ENCODE data around the gene ZNF335. TPM values are rescaled to one million over a fixed set of nuclear protein-coding genes. Genes with fewer than 3 reads are reported as not detected.

The ZNF335 gene
- total RNA-seq, 1 donor from 2014 or later = 49.6 TPM

DNA sequence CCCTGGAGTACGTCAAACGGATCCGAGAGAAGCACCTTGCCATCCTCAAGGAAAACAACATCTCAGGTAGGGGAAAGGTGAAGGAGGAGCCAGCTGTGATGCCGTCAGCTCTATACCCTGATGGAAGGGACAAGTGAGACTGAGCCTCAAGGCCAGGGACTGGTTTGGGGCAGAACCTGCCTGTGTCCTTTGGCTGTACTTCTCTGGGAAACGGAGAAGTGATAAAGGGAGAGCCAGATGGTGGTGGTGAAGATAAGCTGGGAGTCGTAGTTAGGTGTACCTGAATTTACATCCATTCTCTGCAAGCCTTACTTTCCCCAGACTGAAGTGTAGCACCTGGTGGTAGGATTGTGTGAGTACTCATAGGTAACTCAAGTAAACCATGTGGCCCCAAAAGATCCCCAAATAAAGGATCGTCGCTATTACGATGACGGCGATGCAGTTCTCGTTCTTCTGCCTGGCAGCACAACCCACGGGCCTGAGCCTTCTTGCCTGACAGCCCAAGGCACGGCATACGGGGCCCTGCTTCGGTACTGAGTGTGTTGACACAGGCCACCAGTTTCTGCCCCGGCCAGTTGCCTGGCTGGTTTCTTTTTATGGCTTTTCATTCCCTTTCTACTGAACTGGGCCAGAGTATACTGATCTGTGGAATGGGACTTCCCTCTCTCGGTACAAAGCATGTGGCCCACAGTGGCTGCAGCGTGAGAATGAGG, 26.9 kb downstream of the ZNF335 start:
- no peak overlapping the region for H3K4me3 Mint-ChIP-seq
- intact Hi-C loops (cut with micrococcal nuclease) = no loop called here
- CTCF ChIA-PET = interaction anchor here (1.0 kb wide), 1 partner anchor 25 kb away, joined by 3 read pairs; no protein-coding TSS in a partner anchor
- POLR2A ChIA-PET = interaction anchor here (6.3 kb wide), 1 partner anchor 9 kb away, joined by 55 read pairs; the partner anchor contains the start of gene PCIF1
- H3K27me3 Mint-ChIP-seq = no peaks in the 10 kb centered on the region
- DNase-seq = no peak
- peaks cover 80% of the 10 kb centered on the region for H3K36me3 Mint-ChIP-seq (ENCODE audit: low read depth)
- no peak for ATAC-seq (ENCODE audit: low read depth)
- H3K4me1 Mint-ChIP-seq = peaks cover 4% of the 10 kb centered on the region
- TF ChIP-seq, protein P1, sequence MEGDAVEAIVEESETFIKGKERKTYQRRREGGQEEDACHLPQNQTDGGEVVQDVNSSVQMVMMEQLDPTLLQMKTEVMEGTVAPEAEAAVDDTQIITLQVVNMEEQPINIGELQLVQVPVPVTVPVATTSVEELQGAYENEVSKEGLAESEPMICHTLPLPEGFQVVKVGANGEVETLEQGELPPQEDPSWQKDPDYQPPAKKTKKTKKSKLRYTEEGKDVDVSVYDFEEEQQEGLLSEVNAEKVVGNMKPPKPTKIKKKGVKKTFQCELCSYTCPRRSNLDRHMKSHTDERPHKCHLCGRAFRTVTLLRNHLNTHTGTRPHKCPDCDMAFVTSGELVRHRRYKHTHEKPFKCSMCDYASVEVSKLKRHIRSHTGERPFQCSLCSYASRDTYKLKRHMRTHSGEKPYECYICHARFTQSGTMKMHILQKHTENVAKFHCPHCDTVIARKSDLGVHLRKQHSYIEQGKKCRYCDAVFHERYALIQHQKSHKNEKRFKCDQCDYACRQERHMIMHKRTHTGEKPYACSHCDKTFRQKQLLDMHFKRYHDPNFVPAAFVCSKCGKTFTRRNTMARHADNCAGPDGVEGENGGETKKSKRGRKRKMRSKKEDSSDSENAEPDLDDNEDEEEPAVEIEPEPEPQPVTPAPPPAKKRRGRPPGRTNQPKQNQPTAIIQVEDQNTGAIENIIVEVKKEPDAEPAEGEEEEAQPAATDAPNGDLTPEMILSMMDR (IDR thresholded peaks at IDR 0.05) = no peak
- H3K27ac Mint-ChIP-seq = no peak overlapping the region
- no peaks in the 10 kb centered on the region for H3K9me3 Mint-ChIP-seq

DNA sequence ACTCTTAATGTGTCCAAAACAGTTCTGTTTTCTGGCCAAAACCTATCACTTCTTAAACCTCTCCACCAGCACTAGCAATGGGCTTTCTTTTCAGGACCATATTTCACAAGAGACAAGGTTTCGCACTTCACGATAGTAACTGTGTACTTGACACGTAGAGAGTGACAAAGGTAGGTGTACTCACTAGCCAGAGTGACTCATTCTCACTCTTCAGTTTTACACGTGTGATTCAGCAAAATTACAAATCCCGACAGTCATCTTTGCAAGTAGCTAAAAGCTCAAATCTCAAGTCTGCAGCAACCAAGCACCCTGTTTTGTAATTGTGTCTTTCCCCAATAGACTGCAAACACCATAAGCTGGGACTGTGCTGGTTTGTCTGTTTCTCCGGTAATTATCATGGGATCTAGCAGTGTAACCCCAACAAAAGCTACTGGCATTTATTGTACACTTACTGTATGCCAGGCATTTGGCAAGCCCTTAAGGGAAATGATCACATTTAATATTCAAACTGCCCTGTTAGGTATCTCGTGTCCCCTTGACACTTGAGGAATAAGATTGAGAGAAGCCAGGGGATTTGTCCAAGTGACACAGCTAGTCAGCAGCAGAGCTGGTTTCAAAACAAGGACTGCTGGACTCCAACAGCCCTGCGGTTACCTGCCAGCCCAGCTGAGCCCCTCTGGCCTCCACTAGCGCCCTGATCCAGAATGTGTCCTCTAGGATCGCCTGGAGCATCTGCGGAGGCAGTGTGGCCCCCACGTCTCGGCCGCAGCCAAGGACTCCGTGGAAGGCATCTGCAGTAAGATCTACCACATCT, 27.6 kb downstream of the ZNF335 start:
- peaks cover 81% of the 10 kb centered on the region for H3K36me3 Mint-ChIP-seq (ENCODE audit: low read depth)
- no peak overlapping the region for H3K4me3 Mint-ChIP-seq

DNA sequence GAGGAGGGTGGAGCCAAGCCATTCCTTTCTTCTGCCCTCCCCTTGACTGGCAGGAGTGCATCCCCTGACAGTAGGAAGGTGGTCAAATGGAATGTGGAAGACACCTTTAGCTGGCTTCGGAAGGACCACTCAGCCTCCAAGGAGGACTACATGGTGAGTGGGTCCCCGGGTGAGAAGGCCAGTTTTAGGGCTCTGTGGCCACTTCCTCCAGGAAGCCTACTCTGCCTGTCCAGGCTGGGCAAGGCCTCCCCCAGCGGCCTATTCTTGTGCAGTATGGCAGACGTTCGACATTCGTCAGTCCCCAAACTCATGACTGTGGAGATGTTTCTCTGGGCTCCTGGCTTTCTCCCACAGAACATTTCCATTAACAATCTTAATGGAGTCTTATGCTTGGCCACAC, 28.4 kb downstream of the ZNF335 start:
- no peak overlapping the region for H3K27ac Mint-ChIP-seq
- ChIA-PET CTCF (no interaction called here), POLR2A (no interaction called here)
- TF ChIP-seq, protein P1 (IDR thresholded peaks at IDR 0.05) = no peak
- ATAC-seq (ENCODE audit: low read depth) = no peak
- H3K36me3 Mint-ChIP-seq (ENCODE audit: low read depth) = peaks cover 81% of the 10 kb centered on the region
- no peaks in the 10 kb centered on the region for H3K9me3 Mint-ChIP-seq
- no peak overlapping the region for H3K4me3 Mint-ChIP-seq
- H3K27me3 Mint-ChIP-seq = no peaks in the 10 kb centered on the region
- peaks cover 4% of the 10 kb centered on the region for H3K4me1 Mint-ChIP-seq
- intact Hi-C loops (cut with micrococcal nuclease) = no loop called here
- DNase-seq = no peak

More for the DNA sequence above, 27.6 kb downstream of the ZNF335 start:
- Mint-ChIP-seq H3K4me1 (peaks cover 4% of the 10 kb centered on the region), H3K27ac (no peak overlapping the region), H3K27me3 (no peaks in the 10 kb centered on the region), H3K9me3 (no peaks in the 10 kb centered on the region)
- ATAC-seq (ENCODE audit: low read depth) (no peak), DNase-seq (no peak)
- TF ChIP-seq, protein P1 (IDR thresholded peaks at IDR 0.05) = no peak
- intact Hi-C loops (cut with micrococcal nuclease) = no loop called here
- POLR2A ChIA-PET = no interaction called here
- CTCF ChIA-PET = interaction anchor here (0.7 to 1.0 kb wide), 2 partner anchors 8 to 25 kb away, joined by 3 read pairs; no protein-coding TSS in a partner anchor

DNA sequence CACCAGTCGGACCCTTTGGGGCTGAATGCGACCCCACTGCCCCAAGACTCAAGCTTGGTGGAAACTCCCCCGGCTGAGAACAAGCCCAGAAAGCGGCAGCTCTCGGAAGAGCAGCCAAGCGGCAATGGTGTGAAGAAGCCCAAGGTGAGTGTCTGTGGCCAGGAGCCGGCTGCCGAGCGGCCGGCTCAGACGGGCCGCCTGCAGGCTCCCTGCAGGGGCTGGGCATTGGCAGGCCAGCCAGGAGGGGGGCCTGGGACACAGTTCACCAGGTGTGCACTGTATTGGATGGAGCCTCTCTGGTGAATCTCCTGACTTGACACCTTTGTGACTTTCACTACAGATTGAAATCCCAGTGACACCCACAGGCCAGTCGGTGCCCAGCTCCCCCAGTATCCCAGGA, 31.5 kb downstream of the ZNF335 start:
- H3K4me3 Mint-ChIP-seq = no peak overlapping the region
- peaks cover 71% of the 10 kb centered on the region for H3K36me3 Mint-ChIP-seq (ENCODE audit: low read depth)
- H3K27ac Mint-ChIP-seq = no peak overlapping the region
- POLR2A ChIA-PET = interaction anchor here (0.5 to 0.6 kb wide), 2 partner anchors 30 to 68 kb away, joined by 4 to 6 read pairs; no protein-coding TSS in a partner anchor
- DNase-seq = no peak
- intact Hi-C loops (cut with micrococcal nuclease) = no loop called here
- H3K9me3 Mint-ChIP-seq = no peaks in the 10 kb centered on the region
- CTCF ChIA-PET = no interaction called here
- no peaks in the 10 kb centered on the region for H3K27me3 Mint-ChIP-seq
- no peak for ATAC-seq (ENCODE audit: low read depth)
- peaks cover 19% of the 10 kb centered on the region for H3K4me1 Mint-ChIP-seq
- TF ChIP-seq, protein P1 (IDR thresholded peaks at IDR 0.05) = no peak

DNA sequence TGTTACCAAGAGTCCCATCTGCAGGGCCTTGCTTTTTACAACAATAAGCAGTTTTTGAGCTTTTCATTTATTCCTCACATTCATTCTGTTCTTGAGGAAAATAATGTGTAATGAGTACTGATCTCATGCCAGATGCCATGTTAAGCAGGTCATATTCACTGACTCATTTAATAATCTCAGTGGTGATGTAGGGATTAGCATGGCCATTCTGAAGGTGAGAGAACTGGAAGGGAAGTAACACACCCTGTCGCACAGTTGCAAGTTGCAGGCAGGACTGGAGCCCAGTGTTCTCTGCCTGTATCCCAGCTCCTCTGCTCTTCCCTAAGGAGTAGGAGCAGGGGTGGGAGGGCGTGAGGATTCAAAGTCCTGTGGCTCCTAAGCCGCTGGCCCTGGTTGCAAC, 31.9 kb downstream of the ZNF335 start:
- H3K4me3 Mint-ChIP-seq = no peak overlapping the region
- ATAC-seq (ENCODE audit: low read depth) (no peak), DNase-seq (no peak)
- TF ChIP-seq, protein P1 (IDR thresholded peaks at IDR 0.05) = no peak
- no peak overlapping the region for H3K27ac Mint-ChIP-seq
- peaks cover 22% of the 10 kb centered on the region for H3K4me1 Mint-ChIP-seq
- CTCF ChIA-PET = no interaction called here
- POLR2A ChIA-PET = interaction anchor here (0.6 kb wide), 1 partner anchor 29 kb away, joined by 4 read pairs; no protein-coding TSS in a partner anchor
- H3K36me3 Mint-ChIP-seq (ENCODE audit: low read depth) = peaks cover 70% of the 10 kb centered on the region
- H3K9me3 Mint-ChIP-seq = no peaks in the 10 kb centered on the region
- no peaks in the 10 kb centered on the region for H3K27me3 Mint-ChIP-seq
- intact Hi-C loops (cut with micrococcal nuclease) = no loop called here

Data from activated B cell treated with CpG ODN at 0.5 μM for 24 hours (primary cell).